Activated naive CD4-positive, alpha-beta T cell treated with anti-CD3 and anti-CD28 coated beads for 36 hours (primary cell): ENCODE results near the gene CAMTA1. TPM values are rescaled to one million over a fixed set of nuclear protein-coding genes. Genes with fewer than 3 reads are reported as not detected.

ENCODE experiments used
- CTCF ChIA-PET: fragments of 350-600 bp; sonication (Branson Sonifier 250); formaldehyde crosslinking; loops from one replicate; lab custom pipeline; 2021; ENCODE audit warnings: antibody characterized with exemption; lab: Charles Lee
- DNase-seq: peaks from one replicate; pipeline ENCODE4 v3.0.0-alpha.2; 2020
- H3K27ac Mint-ChIP-seq: one replicate; pipeline ENCODE4 v1.8.0; 2021; ENCODE audit warnings: mild to moderate bottlenecking, mixed read lengths
- H3K27me3 Mint-ChIP-seq: one replicate; pipeline ENCODE4 v1.8.0; 2021; ENCODE audit warnings: low read depth, mixed read lengths
- H3K36me3 Mint-ChIP-seq: one replicate; pipeline ENCODE4 v1.8.0; 2021; ENCODE audit warnings: low read depth, mixed read lengths
- H3K4me1 Mint-ChIP-seq: one replicate; pipeline ENCODE4 v1.8.0; 2021; ENCODE audit warnings: low read depth, mixed read lengths
- H3K4me3 Mint-ChIP-seq: one replicate; pipeline ENCODE4 v1.8.0; 2021; ENCODE audit warnings: mild to moderate bottlenecking, moderate library complexity, mixed read lengths
- H3K9me3 Mint-ChIP-seq: one replicate; pipeline ENCODE4 v1.8.0; 2021; ENCODE audit warnings: mixed read lengths
- intact Hi-C: fragments of 100-400 bp; cut with micrococcal nuclease; formaldehyde crosslinking; loops from one replicate; pipeline ENCODE4 v1.15.1; 2023
- total RNA-seq, 2 experiments: library from RNA; stranded (reverse); gene quantifications; one replicate each; pipeline ENCODE4 v1.2.3, GENCODE V29; 2021

Gene CAMTA1
- total RNA-seq, 2 experiments from 2014 or later, result 61.5 to 70.9 TPM

GRCh38 chr1:6893388-6893787 is 108.1 kb downstream of the CAMTA1 start:
- Mint-ChIP-seq H3K27ac (no peak overlapping the region), H3K4me1 (no peaks in the 10 kb centered on the region), H3K36me3 (no peaks in the 10 kb centered on the region), H3K9me3 (no peaks in the 10 kb centered on the region), H3K4me3 (no peak overlapping the region), H3K27me3 (no peaks in the 10 kb centered on the region)
- intact Hi-C loops, result no loop called here
- DNase-seq, result no peak
- CTCF ChIA-PET, result interaction anchor here (0.6 to 1.2 kb wide), 2 partner anchors 10 to 17 kb away, joined by 3 read pairs; no protein-coding TSS in a partner anchor

DNA sequence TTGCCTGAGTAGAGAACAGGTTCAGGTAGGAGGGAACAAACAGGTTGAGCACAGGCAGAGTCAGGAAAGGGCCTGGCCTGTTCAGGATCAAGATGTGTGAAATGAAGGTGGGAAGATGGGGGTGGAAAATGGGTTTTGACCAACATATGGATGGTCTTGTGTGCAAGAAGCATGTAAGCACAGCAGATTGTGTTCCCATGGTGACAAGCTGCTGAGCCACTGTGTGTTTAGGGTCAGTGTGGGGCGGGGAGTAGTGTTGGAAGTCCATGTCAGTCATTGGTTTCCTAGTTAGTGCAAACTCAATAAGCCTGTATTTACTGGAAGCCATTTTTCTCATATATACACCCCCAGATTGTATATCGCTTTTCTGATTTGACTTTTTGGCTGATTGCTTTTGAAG is 111.9 kb downstream of the CAMTA1 start:
- H3K4me3 Mint-ChIP-seq, result no peak overlapping the region
- H3K4me1 Mint-ChIP-seq, result no peaks in the 10 kb centered on the region
- no peak for DNase-seq
- no peak overlapping the region for H3K27ac Mint-ChIP-seq
- peaks cover 1% of the 10 kb centered on the region for H3K9me3 Mint-ChIP-seq
- no peaks in the 10 kb centered on the region for H3K36me3 Mint-ChIP-seq
- CTCF ChIA-PET, result no interaction called here
- no peaks in the 10 kb centered on the region for H3K27me3 Mint-ChIP-seq
- intact Hi-C loops, result no loop called here

GRCh38 chr1:6898974-6899539 is 113.8 kb downstream of the CAMTA1 start:
- intact Hi-C loops, result no loop called here
- no peaks in the 10 kb centered on the region for H3K36me3 Mint-ChIP-seq
- peaks cover 1% of the 10 kb centered on the region for H3K9me3 Mint-ChIP-seq
- H3K27ac Mint-ChIP-seq, result no peak overlapping the region
- no peak overlapping the region for H3K4me3 Mint-ChIP-seq
- H3K27me3 Mint-ChIP-seq, result no peaks in the 10 kb centered on the region
- H3K4me1 Mint-ChIP-seq, result no peaks in the 10 kb centered on the region
- DNase-seq, result no peak
- CTCF ChIA-PET, result no interaction called here

GRCh38 chr1:6899621-6900020 is 114.4 kb downstream of the CAMTA1 start:
- Mint-ChIP-seq H3K9me3 (peaks cover 1% of the 10 kb centered on the region), H3K36me3 (no peaks in the 10 kb centered on the region), H3K27me3 (no peaks in the 10 kb centered on the region), H3K27ac (no peak overlapping the region), H3K4me1 (no peaks in the 10 kb centered on the region), H3K4me3 (no peak overlapping the region)
- intact Hi-C loops, result no loop called here
- no peak for DNase-seq
- CTCF ChIA-PET, result no interaction called here

DNA sequence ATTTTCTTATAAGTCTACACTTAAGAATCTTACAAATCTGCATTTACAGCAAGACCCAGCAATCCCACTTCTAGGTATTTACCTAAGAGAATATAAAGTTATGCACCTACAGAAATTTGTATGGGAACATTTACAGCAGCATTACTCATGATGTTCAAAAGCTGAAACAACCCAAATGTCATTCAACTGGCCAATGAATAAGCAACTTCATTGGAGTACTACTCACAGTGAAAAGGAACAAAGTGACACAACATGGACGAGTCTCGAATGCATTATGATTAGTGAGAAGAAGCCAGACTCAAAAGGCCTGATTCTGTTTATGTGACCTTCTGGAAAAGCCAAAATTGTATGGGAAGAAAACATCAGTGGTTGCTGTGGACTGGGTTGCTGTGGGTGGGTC is 116.9 kb downstream of the CAMTA1 start:
- H3K27me3 Mint-ChIP-seq, result no peaks in the 10 kb centered on the region
- no peaks in the 10 kb centered on the region for H3K36me3 Mint-ChIP-seq
- intact Hi-C loops, result no loop called here
- H3K4me1 Mint-ChIP-seq, result no peaks in the 10 kb centered on the region
- H3K9me3 Mint-ChIP-seq, result peaks cover 1% of the 10 kb centered on the region
- no peak for DNase-seq
- H3K27ac Mint-ChIP-seq, result no peak overlapping the region
- H3K4me3 Mint-ChIP-seq, result no peak overlapping the region
- CTCF ChIA-PET, result no interaction called here

DNA sequence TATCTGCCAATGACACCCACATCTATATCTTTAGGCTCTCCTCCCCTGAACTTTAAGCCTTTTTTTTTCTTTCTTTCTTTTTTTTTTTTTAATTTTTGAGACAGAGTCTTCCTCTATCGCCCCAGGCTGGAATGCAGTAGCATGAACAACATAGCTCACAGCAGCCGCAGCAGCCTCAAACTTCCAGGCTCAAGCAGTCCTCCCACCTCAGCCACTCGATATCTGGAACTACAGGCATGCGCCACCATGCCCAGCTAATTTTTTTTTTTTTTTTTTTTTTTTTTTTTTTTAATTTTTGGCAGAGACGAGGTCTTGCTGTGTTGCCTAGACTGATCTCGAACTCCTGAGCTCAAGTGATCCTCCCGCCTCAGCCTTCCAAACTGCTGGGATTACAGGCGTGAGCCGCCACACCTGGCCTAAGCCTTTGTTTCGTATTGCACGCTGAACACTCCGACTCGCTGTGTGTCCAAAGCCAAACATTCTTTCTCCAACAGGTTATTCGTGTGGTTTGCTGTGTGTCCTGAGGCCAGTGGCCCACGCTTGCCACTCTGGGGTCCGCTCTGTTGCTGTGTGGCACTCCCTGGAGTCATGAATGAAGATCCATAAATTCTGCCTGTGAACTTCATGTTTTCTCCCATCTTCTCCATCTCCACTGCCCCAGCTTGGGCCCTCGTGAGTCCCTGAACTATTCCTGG is 119.4 kb downstream of the CAMTA1 start:
- intact Hi-C loops, result no loop called here
- H3K9me3 Mint-ChIP-seq, result peaks cover 1% of the 10 kb centered on the region
- no peaks in the 10 kb centered on the region for H3K36me3 Mint-ChIP-seq
- no peaks in the 10 kb centered on the region for H3K27me3 Mint-ChIP-seq
- H3K4me3 Mint-ChIP-seq, result no peak overlapping the region
- no peak for DNase-seq
- H3K4me1 Mint-ChIP-seq, result no peaks in the 10 kb centered on the region
- no peak overlapping the region for H3K27ac Mint-ChIP-seq
- CTCF ChIA-PET, result no interaction called here

DNA sequence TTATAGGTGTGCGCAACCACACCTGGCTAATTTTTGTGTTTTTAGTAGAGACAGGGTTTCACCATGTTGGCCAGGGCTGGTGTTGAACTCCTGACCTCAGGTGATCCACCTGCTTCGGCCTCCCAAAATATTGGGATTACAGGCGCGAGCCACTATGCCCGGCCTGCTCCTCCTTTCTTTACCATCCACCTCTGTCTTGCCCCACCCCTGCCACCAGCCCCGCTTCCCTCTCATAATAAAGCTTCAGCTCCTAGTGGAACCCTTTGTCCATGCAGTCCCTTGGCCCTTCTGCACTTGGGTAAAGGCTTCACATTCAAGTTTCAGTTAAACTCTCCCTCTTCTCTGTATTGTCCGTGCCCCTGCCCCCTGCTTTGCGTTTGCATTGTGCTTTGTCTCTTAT is 120.1 kb downstream of the CAMTA1 start:
- Mint-ChIP-seq H3K4me1 (no peaks in the 10 kb centered on the region), H3K4me3 (no peak overlapping the region), H3K36me3 (no peaks in the 10 kb centered on the region), H3K27ac (no peak overlapping the region), H3K9me3 (peaks cover 1% of the 10 kb centered on the region), H3K27me3 (no peaks in the 10 kb centered on the region)
- intact Hi-C loops, result no loop called here
- CTCF ChIA-PET, result no interaction called here
- no peak for DNase-seq

DNA sequence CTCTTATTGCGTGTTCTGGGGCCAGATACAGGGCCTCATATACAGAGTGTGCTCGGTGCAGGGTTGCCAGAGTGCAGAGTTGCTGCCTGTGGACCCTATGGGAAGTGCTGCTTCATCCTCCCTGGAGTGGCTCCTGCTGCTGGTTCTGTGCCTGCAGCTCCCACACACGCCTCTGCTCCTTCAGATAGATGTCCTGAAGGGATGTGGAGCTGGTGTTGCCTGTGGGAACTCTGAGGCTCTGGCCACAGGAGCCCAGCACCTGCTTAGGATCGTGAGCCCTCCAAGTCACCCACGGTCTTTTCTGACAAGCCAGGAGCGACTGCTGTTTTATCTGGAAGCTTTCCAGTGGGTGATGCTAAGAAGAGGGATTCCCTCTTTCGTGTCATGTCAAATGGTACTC is 120.5 kb downstream of the CAMTA1 start:
- CTCF ChIA-PET, result interaction anchor here (1.3 kb wide), 1 partner anchor 17 kb away, joined by 3 read pairs; no protein-coding TSS in a partner anchor
- Mint-ChIP-seq H3K36me3 (no peaks in the 10 kb centered on the region), H3K4me3 (no peak overlapping the region), H3K4me1 (no peaks in the 10 kb centered on the region), H3K27me3 (peaks cover 4% of the 10 kb centered on the region), H3K9me3 (peaks cover 1% of the 10 kb centered on the region), H3K27ac (no peak overlapping the region)
- intact Hi-C loops, result no loop called here
- no peak for DNase-seq

GRCh38 chr1:6906783-6907182 is 121.5 kb downstream of the CAMTA1 start:
- no peaks in the 10 kb centered on the region for H3K4me1 Mint-ChIP-seq
- no peak for DNase-seq
- H3K36me3 Mint-ChIP-seq, result no peaks in the 10 kb centered on the region
- H3K27me3 Mint-ChIP-seq, result peaks cover 6% of the 10 kb centered on the region
- intact Hi-C loops, result no loop called here
- H3K9me3 Mint-ChIP-seq, result no peaks in the 10 kb centered on the region
- CTCF ChIA-PET, result interaction anchor here (1.3 kb wide), 1 partner anchor 18 kb away, joined by 3 read pairs; no protein-coding TSS in a partner anchor
- no peak overlapping the region for H3K4me3 Mint-ChIP-seq
- H3K27ac Mint-ChIP-seq, result no peak overlapping the region

- DNase-seq, result no peak
- CTCF ChIA-PET, result no interaction called here
- Mint-ChIP-seq H3K9me3 (no peaks in the 10 kb centered on the region), H3K27me3 (peaks cover 9% of the 10 kb centered on the region), H3K36me3 (no peaks in the 10 kb centered on the region), H3K4me1 (no peaks in the 10 kb centered on the region), H3K4me3 (no peak overlapping the region), H3K27ac (no peak overlapping the region)
- intact Hi-C loops, result no loop called here
These were observed 121.9 kb downstream of the CAMTA1 start for GRCh38 chr1:6907201-6907600.

DNA sequence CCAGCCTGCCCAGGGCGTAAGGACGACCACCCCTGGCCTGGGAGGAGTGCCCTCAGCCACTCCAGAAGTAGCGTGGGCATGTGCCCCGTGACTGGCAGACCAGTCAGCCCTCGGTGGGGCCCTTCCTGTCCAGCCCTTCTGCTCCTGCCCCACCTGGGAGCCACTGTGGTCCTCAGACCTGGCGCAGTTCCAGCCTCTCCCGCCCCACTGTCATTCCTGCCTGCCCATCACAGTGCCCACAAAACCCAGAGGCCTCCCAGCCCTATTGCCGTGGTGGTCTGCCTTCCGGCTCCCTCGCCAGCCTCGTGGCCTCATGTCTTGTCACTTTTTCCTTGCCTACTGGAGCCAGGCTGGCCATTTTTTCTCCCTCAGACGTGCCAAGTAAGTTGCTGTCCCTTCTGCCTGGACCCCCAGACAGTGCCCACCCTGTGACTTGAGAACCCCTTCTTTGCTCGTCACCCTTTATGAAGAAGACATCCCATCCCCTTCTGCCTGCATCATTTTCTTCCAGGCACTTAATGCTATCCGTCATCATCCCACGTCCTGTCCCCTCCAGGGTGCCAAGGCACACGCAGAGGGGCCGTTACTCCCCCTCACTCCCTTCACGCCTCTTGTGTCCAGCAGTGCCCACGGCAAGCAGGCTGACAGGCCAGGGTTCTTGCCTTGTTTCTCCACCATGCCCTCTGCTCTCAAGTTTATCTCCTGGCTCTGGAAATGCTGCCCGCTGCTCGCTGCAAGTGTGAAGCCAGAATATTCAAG is 122.6 kb downstream of the CAMTA1 start:
- no peak overlapping the region for H3K27ac Mint-ChIP-seq
- peaks cover 11% of the 10 kb centered on the region for H3K27me3 Mint-ChIP-seq
- H3K4me1 Mint-ChIP-seq, result no peaks in the 10 kb centered on the region
- H3K9me3 Mint-ChIP-seq, result no peaks in the 10 kb centered on the region
- DNase-seq, result no peak
- CTCF ChIA-PET, result no interaction called here
- H3K36me3 Mint-ChIP-seq, result no peaks in the 10 kb centered on the region
- intact Hi-C loops, result no loop called here
- H3K4me3 Mint-ChIP-seq, result no peak overlapping the region

DNA sequence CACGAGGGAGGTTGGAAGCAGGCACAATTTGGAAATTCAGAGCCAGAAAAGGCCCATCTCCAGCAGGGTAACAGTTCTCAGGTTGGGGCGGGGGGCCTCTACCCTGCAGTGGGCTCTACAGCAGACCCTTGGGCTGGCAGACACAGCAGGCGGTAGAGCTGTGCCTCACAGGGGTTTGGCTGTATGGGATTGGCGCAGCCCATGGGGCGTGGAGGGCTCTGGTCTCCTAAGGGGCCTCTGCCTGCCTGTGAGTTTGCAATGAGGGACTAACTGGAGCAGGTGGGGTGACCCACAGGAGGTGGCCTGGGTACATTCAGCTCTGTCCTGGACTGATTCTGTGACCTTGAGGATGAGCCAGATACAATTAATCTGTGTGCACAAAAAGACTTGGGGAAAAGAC is 124.1 kb downstream of the CAMTA1 start:
- H3K27me3 Mint-ChIP-seq, result peaks cover 15% of the 10 kb centered on the region
- CTCF ChIA-PET, result no interaction called here
- no peak overlapping the region for H3K27ac Mint-ChIP-seq
- H3K4me3 Mint-ChIP-seq, result no peak overlapping the region
- H3K4me1 Mint-ChIP-seq, result no peaks in the 10 kb centered on the region
- DNase-seq, result no peak
- peaks cover 2% of the 10 kb centered on the region for H3K36me3 Mint-ChIP-seq
- intact Hi-C loops, result no loop called here
- no peaks in the 10 kb centered on the region for H3K9me3 Mint-ChIP-seq
